D721Med (cell line): ENCODE results near the gene PRELID2.

ENCODE experiments used
- DNase-seq: peaks from one replicate; pipeline ENCODE4 v3.0.0; 2011; ENCODE audit warnings: low spot score; ENCODE audit not compliant: insufficient read length
- FAIRE-seq: peaks from 2 replicates; lab custom pipeline; 2011; peaks lifted over from hg19 to GRCh38; lab: Jason Lieb, UNC
- CTCF ChIP-seq: IDR thresholded peaks from 2 replicates; pipeline ENCODE4 v1.5.1; 2012; ENCODE audit warnings: mild to moderate bottlenecking, control low read depth; ENCODE audit not compliant: insufficient read depth; ENCODE audit errors: missing control alignments

Gene PRELID2

DNA sequence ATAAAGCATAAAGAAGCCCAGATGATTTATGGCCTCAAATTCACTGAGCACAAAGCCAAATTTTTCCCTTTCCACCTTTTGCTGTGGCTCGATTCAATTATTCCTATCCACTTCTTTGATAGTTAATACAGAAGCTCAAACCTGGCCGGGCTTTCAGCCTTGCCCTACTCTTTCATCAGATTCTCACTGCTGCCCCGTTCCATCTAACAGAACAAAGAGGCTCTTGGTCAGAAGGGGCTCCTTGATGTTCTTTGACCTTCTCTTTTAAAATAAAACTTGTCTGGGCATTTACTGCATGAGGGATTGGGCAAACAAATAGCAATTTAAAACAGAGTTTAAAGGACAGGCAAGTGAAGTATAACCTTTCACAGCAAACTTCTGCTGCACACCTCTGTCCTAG is 27.9 kb upstream of the PRELID2 start:
- no peak for TF ChIP-seq CTCF
- FAIRE-seq (no peak), DNase-seq (no peak)

- FAIRE-seq, result no peak
These were observed 24.8 kb upstream of the PRELID2 start for GRCh38 chr5:145859897-145860296.

GRCh38 chr5:145859453-145859852 is 24.3 kb upstream of the PRELID2 start:
- no peak for TF ChIP-seq CTCF
- DNase-seq (no peak), FAIRE-seq (no peak)

More at GRCh38 chr5:145859897-145860296, 24.8 kb upstream of the PRELID2 start:
- no peak for DNase-seq
- no peak for TF ChIP-seq CTCF

- TF ChIP-seq CTCF, result no peak
- FAIRE-seq (no peak), DNase-seq (no peak)
These were observed 23.8 kb upstream of the PRELID2 start for GRCh38 chr5:145858959-145859358.

DNA sequence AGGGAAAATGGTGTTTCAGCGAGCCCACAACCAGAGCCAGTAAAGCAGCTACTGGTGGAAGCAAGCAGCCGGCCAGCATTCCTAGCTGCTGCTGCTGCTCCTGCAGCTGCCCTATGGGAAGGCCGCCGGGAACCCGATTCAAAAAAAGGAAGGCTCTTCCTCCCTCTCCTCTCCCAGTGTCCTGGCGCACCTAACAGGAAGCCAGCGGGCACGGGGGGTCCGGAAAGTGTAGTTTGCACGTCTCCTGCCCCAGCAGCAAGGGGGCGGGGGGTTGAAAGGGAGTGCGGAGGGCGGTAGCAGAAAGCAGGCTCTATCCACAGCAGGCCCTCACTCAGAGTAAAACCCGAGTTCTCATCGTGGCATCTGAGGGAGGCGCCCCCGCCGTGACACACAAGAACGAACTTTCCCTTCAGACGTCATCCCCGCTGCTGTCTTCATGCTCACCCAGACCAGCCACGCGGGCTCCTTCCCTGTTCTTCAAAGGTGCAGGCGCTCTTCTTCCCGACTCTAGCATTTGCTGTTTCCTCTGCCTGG is 21.2 kb upstream of the PRELID2 start:
- TF ChIP-seq CTCF, result no peak
- FAIRE-seq (no peak), DNase-seq (no peak)

DNA sequence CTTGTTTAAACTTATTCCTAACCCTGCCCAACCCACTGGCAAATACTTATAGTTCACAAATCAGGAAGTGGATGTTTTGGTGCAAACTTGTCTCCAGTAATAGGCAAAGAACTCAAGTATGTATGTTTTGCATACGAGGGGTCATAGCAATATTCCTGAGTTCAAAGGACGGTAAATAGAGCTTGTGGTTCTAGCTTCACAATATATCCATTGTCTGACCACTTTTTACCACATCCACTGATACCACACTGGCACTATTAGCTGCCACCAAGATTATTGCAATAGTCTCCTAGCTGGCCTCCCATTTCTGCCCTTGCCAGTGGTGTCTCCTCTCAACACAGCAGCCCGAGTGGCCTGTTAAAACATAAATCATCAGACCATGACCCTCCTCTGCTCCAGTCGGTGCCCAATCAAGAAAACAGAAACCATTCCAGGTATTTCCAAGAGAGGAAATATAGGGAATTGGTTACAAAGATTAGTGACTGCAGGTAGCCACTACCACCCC is 20.7 kb upstream of the PRELID2 start:
- FAIRE-seq (no peak), DNase-seq (no peak)
- no peak for TF ChIP-seq CTCF

GRCh38 chr5:145854651-145855258 is 19.6 kb upstream of the PRELID2 start:
- no peak for TF ChIP-seq CTCF
- DNase-seq (no peak), FAIRE-seq (no peak)
